AG04450 (cell line): Measurements from ENCODE around the gene ABCA9. TPM values are rescaled to one million over a fixed set of nuclear protein-coding genes. Genes with fewer than 3 reads are reported as not detected.
"Not testable (repeated sequence)": the region's sequence is repeated elsewhere in the genome, so short reads cannot be mapped to it uniquely, and the experiment has no call there.

Experiments used
- CTCF ChIA-PET: fragments of 300-600, 350-600 bp; formaldehyde crosslinking; extraction: SDS; loops from one replicate; lab custom pipeline; 2022; ENCODE audit warnings: antibody characterized with exemption, inconsistent platforms; lab: Charles Lee
- POLR2A ChIA-PET: fragments of 350-600 bp; formaldehyde crosslinking; extraction: SDS; loops from one replicate; lab custom pipeline; 2021; ENCODE audit warnings: antibody characterized with exemption, inconsistent platforms; lab: Yijun Ruan, JAX
- DNase-seq: peaks from one replicate; pipeline ENCODE4 v3.0.0-alpha.2; 2011; ENCODE audit warnings: low read depth, low spot score
- H3K27ac ChIP-seq: one replicate; pipeline ENCODE4 v1.5.1; 2012; ENCODE audit warnings: low read depth, low read length, control low read depth
- H3K27me3 ChIP-seq: one replicate; pipeline ENCODE4 v1.6.0; 2012; ENCODE audit warnings: low read length; ENCODE audit not compliant: control insufficient read depth, insufficient read depth
- H3K4me3 ChIP-seq: 2 replicates; pipeline ENCODE4 v1.5.1; 2011; ENCODE audit warnings: mild to moderate bottlenecking, low read depth, low read length, control low read depth
- H3K9me3 ChIP-seq: 2 replicates; pipeline ENCODE4 v1.5.1; 2012; ENCODE audit warnings: low read length; ENCODE audit not compliant: control insufficient read depth, insufficient read depth
- polyA plus RNA-seq: library from polyadenylated mRNA; depleted of rRNA; stranded (reverse); fragments of >200 nt; gene quantifications from 2 replicates; pipeline ENCODE4 v1.2.3, GENCODE V29; 2011
- TF ChIP-seq, protein P1 (sequence below): IDR thresholded peaks from 2 replicates; pipeline ENCODE4 v1.5.1; 2011; ENCODE audit warnings: low read depth, low read length, control low read depth, inconsistent platforms

Gene ABCA9
- polyA plus RNA-seq, 1 experiment, result 0.10 TPM

DNA sequence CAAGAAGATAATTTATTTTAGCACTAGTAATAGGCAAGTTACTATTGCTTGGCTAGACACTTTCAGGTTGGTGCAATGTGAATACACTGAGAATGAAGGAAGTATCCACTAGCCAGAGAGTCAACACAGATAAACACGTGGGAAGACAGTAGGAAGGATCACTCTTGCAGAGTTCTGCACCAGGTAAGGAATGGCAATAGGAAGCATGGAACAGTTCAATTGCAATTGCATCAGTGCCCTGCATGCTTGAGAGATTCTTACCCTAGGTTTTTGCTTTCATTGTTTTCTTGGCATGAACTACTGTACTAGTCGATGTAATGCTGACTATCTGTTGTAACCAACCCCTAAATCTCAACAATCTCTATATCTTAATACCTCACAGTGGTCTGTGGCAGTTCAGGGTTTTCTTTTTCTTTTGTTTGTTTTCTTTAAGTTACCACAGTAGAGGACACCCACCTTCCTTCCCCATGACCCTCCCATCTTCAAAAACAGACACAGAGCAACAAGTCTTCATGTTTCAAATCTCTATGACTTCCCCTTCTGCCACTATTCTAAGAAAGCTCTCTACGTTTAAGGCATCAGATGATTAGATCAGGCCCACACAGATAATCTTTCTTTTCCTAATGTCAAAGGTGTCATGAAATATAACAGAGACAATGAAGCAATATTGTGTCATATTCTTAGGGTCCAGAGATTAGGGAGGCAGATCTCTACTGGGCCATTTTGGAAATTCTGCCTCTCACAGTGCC lies 87.5 kb downstream of the ABCA9 start:
- CTCF ChIA-PET, result interaction anchor here (1.9 kb wide), 1 partner anchor 196 kb away, joined by 8 read pairs; no protein-coding TSS in a partner anchor
- no peak for DNase-seq
- TF ChIP-seq, protein P1, sequence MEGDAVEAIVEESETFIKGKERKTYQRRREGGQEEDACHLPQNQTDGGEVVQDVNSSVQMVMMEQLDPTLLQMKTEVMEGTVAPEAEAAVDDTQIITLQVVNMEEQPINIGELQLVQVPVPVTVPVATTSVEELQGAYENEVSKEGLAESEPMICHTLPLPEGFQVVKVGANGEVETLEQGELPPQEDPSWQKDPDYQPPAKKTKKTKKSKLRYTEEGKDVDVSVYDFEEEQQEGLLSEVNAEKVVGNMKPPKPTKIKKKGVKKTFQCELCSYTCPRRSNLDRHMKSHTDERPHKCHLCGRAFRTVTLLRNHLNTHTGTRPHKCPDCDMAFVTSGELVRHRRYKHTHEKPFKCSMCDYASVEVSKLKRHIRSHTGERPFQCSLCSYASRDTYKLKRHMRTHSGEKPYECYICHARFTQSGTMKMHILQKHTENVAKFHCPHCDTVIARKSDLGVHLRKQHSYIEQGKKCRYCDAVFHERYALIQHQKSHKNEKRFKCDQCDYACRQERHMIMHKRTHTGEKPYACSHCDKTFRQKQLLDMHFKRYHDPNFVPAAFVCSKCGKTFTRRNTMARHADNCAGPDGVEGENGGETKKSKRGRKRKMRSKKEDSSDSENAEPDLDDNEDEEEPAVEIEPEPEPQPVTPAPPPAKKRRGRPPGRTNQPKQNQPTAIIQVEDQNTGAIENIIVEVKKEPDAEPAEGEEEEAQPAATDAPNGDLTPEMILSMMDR, result no peak
- Histone ChIP-seq H3K9me3 (no peaks in the 10 kb centered on the region), H3K27ac (no peak overlapping the region), H3K4me3 (no peak overlapping the region), H3K27me3 (no peaks in the 10 kb centered on the region)
- POLR2A ChIA-PET, result no interaction called here

- Histone ChIP-seq H3K27ac (no peak overlapping the region), H3K4me3 (no peak overlapping the region), H3K9me3 (no peaks in the 10 kb centered on the region), H3K27me3 (no peaks in the 10 kb centered on the region)
- DNase-seq, result no peak
- TF ChIP-seq, protein P1, result peak; percentile 77
- ChIA-PET POLR2A (no interaction called here), CTCF (interaction anchor here (1.9 to 5.0 kb wide), 3 partner anchors 195 to 201 kb away, joined by 8 to 46 read pairs (median 23); no protein-coding TSS in a partner anchor)
These were observed 88.5 kb downstream of the ABCA9 start for GRCh38 chr17:68972119-68972704.

DNA sequence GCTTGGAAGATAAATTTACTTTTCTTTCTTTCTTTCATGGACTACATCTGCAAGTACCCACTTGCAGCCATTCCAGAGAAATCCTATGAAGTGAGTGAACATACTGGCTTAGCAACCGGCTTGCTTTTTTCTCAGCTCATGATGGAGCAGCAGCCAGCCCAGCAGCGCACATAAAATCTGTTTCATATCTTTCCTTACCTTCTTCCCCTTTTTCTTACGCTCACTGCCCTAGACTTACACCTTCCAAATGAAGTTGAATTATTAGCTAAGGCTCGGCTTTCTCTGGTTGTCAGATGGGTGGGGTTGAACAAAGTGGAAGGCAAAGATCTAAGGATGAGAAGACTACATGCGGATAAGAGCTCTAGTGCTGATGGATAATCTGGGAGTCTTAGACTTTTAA lies 91.6 kb downstream of the ABCA9 start:
- no peak overlapping the region for H3K4me3 ChIP-seq
- ChIA-PET POLR2A (no interaction called here), CTCF (interaction anchor here (0.5 to 5.0 kb wide), 4 partner anchors 174 to 532 kb away, joined by 3 to 46 read pairs (median 13); no protein-coding TSS in a partner anchor)
- no peaks in the 10 kb centered on the region for H3K27me3 ChIP-seq
- TF ChIP-seq, protein P1, result no peak
- no peak for DNase-seq
- H3K9me3 ChIP-seq, result no peaks in the 10 kb centered on the region
- H3K27ac ChIP-seq, result no peak overlapping the region

GRCh38 chr17:68963958-68964357 lies 96.8 kb downstream of the ABCA9 start:
- TF ChIP-seq, protein P1, result no peak
- no peak for DNase-seq
- no peaks in the 10 kb centered on the region for H3K9me3 ChIP-seq
- H3K27ac ChIP-seq, result no peak overlapping the region
- H3K4me3 ChIP-seq, result no peak overlapping the region
- POLR2A ChIA-PET, result no interaction called here
- H3K27me3 ChIP-seq, result no peaks in the 10 kb centered on the region
- CTCF ChIA-PET, result interaction anchor here (0.5 to 1.4 kb wide), 2 partner anchors 192 to 497 kb away, joined by 3 to 4 read pairs; no protein-coding TSS in a partner anchor

DNA sequence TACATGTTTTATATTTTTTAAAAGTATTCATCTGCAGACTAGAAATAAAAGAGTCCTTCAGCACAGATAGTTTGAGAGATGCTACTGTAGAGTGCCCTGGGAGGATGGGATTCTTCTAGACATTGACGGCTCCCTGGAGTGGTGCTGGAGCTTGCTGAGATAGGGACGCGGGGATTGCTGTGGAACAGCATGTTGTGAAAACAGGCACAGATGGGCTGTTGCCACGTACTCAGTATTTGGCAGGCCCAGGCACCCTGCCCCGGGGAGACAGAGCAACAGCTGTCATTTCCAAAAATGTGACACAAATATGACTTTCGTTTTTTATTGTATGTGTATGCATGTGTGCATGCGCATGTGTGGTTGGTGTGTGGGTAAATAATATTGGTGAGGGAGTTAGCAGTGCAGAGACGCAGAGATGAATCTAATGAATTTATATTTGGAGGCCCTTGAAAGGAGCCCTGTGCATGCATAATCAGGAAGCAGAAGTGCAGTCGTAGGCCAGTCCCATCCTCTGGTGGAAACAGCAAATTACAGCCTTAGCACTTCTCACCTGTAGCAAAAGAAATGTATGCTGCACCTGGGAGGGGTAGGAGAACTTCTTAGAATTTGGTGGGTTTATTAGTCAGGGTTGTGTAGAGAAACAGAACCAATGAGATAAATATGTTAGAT lies 99.4 kb downstream of the ABCA9 start:
- Histone ChIP-seq H3K4me3 (no peak overlapping the region), H3K27ac (no peak overlapping the region), H3K27me3 (no peaks in the 10 kb centered on the region), H3K9me3 (no peaks in the 10 kb centered on the region)
- CTCF ChIA-PET, result no interaction called here
- no peak for DNase-seq
- POLR2A ChIA-PET, result no interaction called here
- TF ChIP-seq, protein P1, result no peak

- CTCF ChIA-PET, DNase-seq: not testable (repeated sequence)
These were observed 101.6 kb downstream of the ABCA9 start for GRCh38 chr17:68959117-68959516.

More at GRCh38 chr17:68959117-68959516, 101.6 kb downstream of the ABCA9 start:
- H3K27me3 ChIP-seq, H3K27ac ChIP-seq, H3K9me3 ChIP-seq, H3K4me3 ChIP-seq, POLR2A ChIA-PET: not testable (repeated sequence)
